Astrocyte (in vitro differentiated cells and primary cell): ENCODE data around the gene GRIA1.

Experiments
- EZH2 ChIP-seq: IDR thresholded peaks from 2 replicates; pipeline ENCODE4 v1.6.1; 2012; ENCODE audit warnings: mild to moderate bottlenecking, low read length, inconsistent platforms; ENCODE audit not compliant: insufficient read depth
- TF ChIP-seq, protein P1 (sequence below): IDR thresholded peaks from 2 replicates; pipeline ENCODE4 v1.5.1; 2011; ENCODE audit warnings: low read depth, mild to moderate bottlenecking, inconsistent platforms, low read length, moderate library complexity; ENCODE audit not compliant: insufficient read depth

DNA sequence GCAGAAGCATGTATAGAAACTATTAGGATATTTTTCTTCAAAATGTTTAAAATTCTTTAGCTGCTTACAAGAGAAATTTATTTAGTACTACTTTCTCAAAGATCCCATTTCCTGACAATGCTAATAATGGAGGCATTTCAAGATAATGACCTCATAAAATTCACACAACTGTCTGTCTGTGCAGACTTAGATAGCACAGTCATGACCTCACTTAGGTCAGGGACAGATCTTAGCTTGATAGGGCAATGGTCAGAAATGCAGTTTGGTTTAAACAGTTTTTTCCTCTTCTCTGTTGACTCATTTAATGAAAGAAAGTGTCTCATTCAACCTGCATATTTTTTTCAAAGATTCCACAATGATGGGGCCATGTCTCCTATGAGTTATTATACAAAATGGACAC lies 128.4 kb downstream of the GRIA1 start:
- no peak for TF ChIP-seq EZH2
- TF ChIP-seq, protein P1, sequence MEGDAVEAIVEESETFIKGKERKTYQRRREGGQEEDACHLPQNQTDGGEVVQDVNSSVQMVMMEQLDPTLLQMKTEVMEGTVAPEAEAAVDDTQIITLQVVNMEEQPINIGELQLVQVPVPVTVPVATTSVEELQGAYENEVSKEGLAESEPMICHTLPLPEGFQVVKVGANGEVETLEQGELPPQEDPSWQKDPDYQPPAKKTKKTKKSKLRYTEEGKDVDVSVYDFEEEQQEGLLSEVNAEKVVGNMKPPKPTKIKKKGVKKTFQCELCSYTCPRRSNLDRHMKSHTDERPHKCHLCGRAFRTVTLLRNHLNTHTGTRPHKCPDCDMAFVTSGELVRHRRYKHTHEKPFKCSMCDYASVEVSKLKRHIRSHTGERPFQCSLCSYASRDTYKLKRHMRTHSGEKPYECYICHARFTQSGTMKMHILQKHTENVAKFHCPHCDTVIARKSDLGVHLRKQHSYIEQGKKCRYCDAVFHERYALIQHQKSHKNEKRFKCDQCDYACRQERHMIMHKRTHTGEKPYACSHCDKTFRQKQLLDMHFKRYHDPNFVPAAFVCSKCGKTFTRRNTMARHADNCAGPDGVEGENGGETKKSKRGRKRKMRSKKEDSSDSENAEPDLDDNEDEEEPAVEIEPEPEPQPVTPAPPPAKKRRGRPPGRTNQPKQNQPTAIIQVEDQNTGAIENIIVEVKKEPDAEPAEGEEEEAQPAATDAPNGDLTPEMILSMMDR: no peak
